Muscle layer of duodenum (tissue), 2 donors: Measurements from ENCODE around the gene ATP1A2.

Experiments used
- H3K27ac ChIP-seq: one replicate; pipeline ENCODE4 v1.7.0; 2013; ENCODE audit warnings: mild to moderate bottlenecking, low read length
- H3K27me3 ChIP-seq: one replicate; pipeline ENCODE4 v1.7.0; 2013; ENCODE audit warnings: low read depth, mild to moderate bottlenecking, control low read depth, low read length
- H3K36me3 ChIP-seq, 2 donors: one replicate each; pipeline ENCODE4 v1.7.0; 2013; ENCODE audit warnings: low read length in 2 of 2, control low read depth in 1 of 2, mild to moderate bottlenecking in 1 of 2; ENCODE audit not compliant: insufficient read depth in 2 of 2, control insufficient read depth in 1 of 2
- H3K4me1 ChIP-seq, 2 donors: one replicate each; pipeline ENCODE4 v1.7.0; 2013; ENCODE audit warnings: low read length in 2 of 2, mild to moderate bottlenecking in 2 of 2, control low read depth in 1 of 2, moderate library complexity in 1 of 2; ENCODE audit not compliant: insufficient read depth in 2 of 2, control insufficient read depth in 1 of 2
- H3K4me3 ChIP-seq, 2 donors: one replicate each; pipeline ENCODE4 v1.7.0; 2013; ENCODE audit warnings: low read length in 2 of 2, low read depth in 1 of 2, mild to moderate bottlenecking in 1 of 2
- H3K9me3 ChIP-seq, 2 donors: one replicate each; pipeline ENCODE4 v1.7.0; 2013; ENCODE audit warnings: low read length in 2 of 2, control low read depth in 1 of 2, mild to moderate bottlenecking in 1 of 2; ENCODE audit not compliant: control insufficient read depth in 1 of 2
- donor health status: healthy.

Gene ATP1A2

GRCh38 chr1:160168609-160169369, 53.2 kb downstream of the ATP1A2 start:
- Histone ChIP-seq H3K4me1 (no peaks in the 10 kb centered on the region), H3K27ac (no peak overlapping the region), H3K9me3 (no peaks in the 10 kb centered on the region)

GRCh38 chr1:160169553-160170399, 54.2 kb downstream of the ATP1A2 start:
- Histone ChIP-seq H3K9me3 (no peaks in the 10 kb centered on the region), H3K4me1 (no peaks in the 10 kb centered on the region), H3K27ac (no peak overlapping the region), H3K36me3 (no peaks in the 10 kb centered on the region), H3K4me3 (no peak overlapping the region), H3K27me3 (no peaks in the 10 kb centered on the region)

More at GRCh38 chr1:160168609-160169369, 53.2 kb downstream of the ATP1A2 start:
- Histone ChIP-seq H3K27me3 (no peaks in the 10 kb centered on the region), H3K4me3 (no peak overlapping the region), H3K36me3 (no peaks in the 10 kb centered on the region)

GRCh38 chr1:160171354-160171753, 55.8 kb downstream of the ATP1A2 start:
- peaks cover 0 to 4% of the 10 kb centered on the region in 2 donors for H3K4me1 ChIP-seq
- no peaks in the 10 kb centered on the region for H3K9me3 ChIP-seq
- H3K36me3 ChIP-seq, result no peaks in the 10 kb centered on the region
- no peaks in the 10 kb centered on the region for H3K27me3 ChIP-seq
- H3K4me3 ChIP-seq, result no peak overlapping the region
- no peak overlapping the region for H3K27ac ChIP-seq

- H3K4me1 ChIP-seq, result peaks cover 0 to 4% of the 10 kb centered on the region in 2 donors
- no peaks in the 10 kb centered on the region for H3K9me3 ChIP-seq
- no peak overlapping the region for H3K27ac ChIP-seq
- H3K4me3 ChIP-seq, result no peak overlapping the region
- H3K36me3 ChIP-seq, result no peaks in the 10 kb centered on the region
- H3K27me3 ChIP-seq, result no peaks in the 10 kb centered on the region
These were observed 56.4 kb downstream of the ATP1A2 start for GRCh38 chr1:160171980-160172379.

GRCh38 chr1:160177231-160177630, 61.7 kb downstream of the ATP1A2 start:
- H3K27me3 ChIP-seq, result no peaks in the 10 kb centered on the region
- no peaks in the 10 kb centered on the region for H3K36me3 ChIP-seq
- H3K9me3 ChIP-seq, result no peaks in the 10 kb centered on the region
- peaks cover 0 to 4% of the 10 kb centered on the region in 2 donors for H3K4me1 ChIP-seq
- no peak overlapping the region for H3K4me3 ChIP-seq
- H3K27ac ChIP-seq, result no peak overlapping the region

- Histone ChIP-seq H3K36me3 (no peaks in the 10 kb centered on the region), H3K27me3 (no peaks in the 10 kb centered on the region), H3K4me3 (no peak overlapping the region), H3K4me1 (peaks cover 0 to 4% of the 10 kb centered on the region in 2 donors), H3K9me3 (no peaks in the 10 kb centered on the region), H3K27ac (no peak overlapping the region)
These were observed 62.1 kb downstream of the ATP1A2 start for GRCh38 chr1:160177667-160178066.

- H3K36me3 ChIP-seq, result no peaks in the 10 kb centered on the region
- peaks cover 0 to 4% of the 10 kb centered on the region in 2 donors for H3K4me1 ChIP-seq
These were observed 63.2 kb downstream of the ATP1A2 start for GRCh38 chr1:160178731-160179130.

GRCh38 chr1:160179336-160179735, 63.8 kb downstream of the ATP1A2 start:
- no peaks in the 10 kb centered on the region for H3K27me3 ChIP-seq
- H3K27ac ChIP-seq, result no peak overlapping the region
- no peaks in the 10 kb centered on the region for H3K36me3 ChIP-seq
- no peaks in the 10 kb centered on the region for H3K9me3 ChIP-seq
- peaks cover 0 to 4% of the 10 kb centered on the region in 2 donors for H3K4me1 ChIP-seq
- H3K4me3 ChIP-seq, result no peak overlapping the region

More at GRCh38 chr1:160178731-160179130, 63.2 kb downstream of the ATP1A2 start:
- Histone ChIP-seq H3K9me3 (no peaks in the 10 kb centered on the region), H3K27me3 (no peaks in the 10 kb centered on the region), H3K4me3 (no peak overlapping the region), H3K27ac (no peak overlapping the region)

- no peaks in the 10 kb centered on the region for H3K36me3 ChIP-seq
- H3K9me3 ChIP-seq, result no peaks in the 10 kb centered on the region
- no peaks in the 10 kb centered on the region for H3K27me3 ChIP-seq
- peaks cover 4 to 24% of the 10 kb centered on the region in 2 donors for H3K4me1 ChIP-seq
- no peak overlapping the region for H3K27ac ChIP-seq
- H3K4me3 ChIP-seq, result no peak overlapping the region
These were observed 70.7 kb downstream of the ATP1A2 start for GRCh38 chr1:160186246-160186645.

GRCh38 chr1:160186729-160187128, 71.2 kb downstream of the ATP1A2 start:
- Histone ChIP-seq H3K36me3 (no peaks in the 10 kb centered on the region), H3K9me3 (no peaks in the 10 kb centered on the region), H3K4me1 (peaks cover 4 to 26% of the 10 kb centered on the region in 2 donors), H3K27ac (no peak overlapping the region), H3K4me3 (no peak overlapping the region), H3K27me3 (no peaks in the 10 kb centered on the region)

- Histone ChIP-seq H3K27me3 (no peaks in the 10 kb centered on the region), H3K9me3 (no peaks in the 10 kb centered on the region), H3K36me3 (no peaks in the 10 kb centered on the region), H3K4me1 (peaks cover 4 to 27% of the 10 kb centered on the region in 2 donors), H3K4me3 (no peak overlapping the region), H3K27ac (no peak overlapping the region)
These were observed 71.8 kb downstream of the ATP1A2 start for GRCh38 chr1:160187407-160187806.
